AG10803 (cell line): ENCODE data around the gene PHACTR1.

Experiments
- DNase-seq: peaks from one replicate; pipeline ENCODE4 v3.0.0; 2010; ENCODE audit warnings: low read depth
- H3K4me3 ChIP-seq: 2 replicates; pipeline ENCODE4 v1.5.1; 2011; ENCODE audit warnings: mild to moderate bottlenecking, low read length, control low read depth
- CTCF ChIP-seq: conservative IDR thresholded peaks from 2 replicates; pipeline ENCODE4 v1.5.1; 2011; ENCODE audit warnings: mild to moderate bottlenecking, low read length, control low read depth, inconsistent platforms

Gene PHACTR1

DNA sequence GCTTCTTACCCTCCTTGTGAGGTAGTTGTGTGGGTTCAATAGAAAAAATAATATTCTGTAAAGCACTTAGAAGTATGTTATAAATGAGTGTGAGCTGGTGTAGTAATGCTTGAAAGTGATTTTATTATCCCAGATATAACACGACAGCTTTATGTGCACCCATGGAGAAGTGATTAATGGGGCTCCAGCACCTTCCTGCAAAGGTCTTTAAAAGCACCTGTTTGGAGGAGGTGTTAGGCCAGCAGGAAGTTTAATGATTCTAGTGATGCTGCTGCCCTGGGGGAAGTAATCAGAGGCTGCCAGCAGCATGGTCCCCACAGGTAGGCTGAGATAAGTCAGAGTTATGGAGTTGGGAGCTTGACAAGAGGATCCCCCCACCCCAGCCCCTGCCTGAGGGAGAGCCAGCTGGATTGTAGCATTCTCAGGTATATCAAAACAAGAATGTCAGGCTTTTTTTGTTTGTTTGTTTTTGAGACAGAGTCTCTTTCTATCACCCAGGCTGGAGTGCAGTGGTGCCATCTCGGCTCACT, 166.3 kb downstream of the PHACTR1 start:
- DNase-seq: no peak
- TF ChIP-seq CTCF: no peak
- H3K4me3 ChIP-seq: no peak overlapping the region

DNA sequence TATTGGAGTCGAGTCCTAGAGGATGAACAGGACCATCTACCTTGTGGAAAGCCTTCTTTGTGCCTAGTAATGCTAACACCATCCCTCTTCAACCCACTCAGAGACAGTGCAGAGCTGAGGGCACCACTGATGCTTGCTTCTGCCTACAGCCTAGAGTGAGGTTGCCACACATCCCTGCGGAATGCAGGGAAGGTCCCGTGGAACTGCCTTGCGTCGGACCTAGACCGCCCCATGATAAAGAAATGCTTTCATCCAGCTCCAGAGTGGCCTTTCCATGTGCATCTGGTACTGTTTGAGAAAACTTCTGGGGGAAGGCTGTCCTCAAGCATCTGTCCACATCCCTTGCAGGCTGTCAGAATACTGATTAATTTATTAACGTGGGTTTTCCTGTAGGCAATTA, 168.4 kb downstream of the PHACTR1 start:
- no peak overlapping the region for H3K4me3 ChIP-seq
- peak; percentile 19 for DNase-seq
- no peak for TF ChIP-seq CTCF

- no peak overlapping the region for H3K4me3 ChIP-seq
- peak; percentile 47 for DNase-seq
- TF ChIP-seq CTCF: no peak
These were observed 170.6 kb downstream of the PHACTR1 start for GRCh38 chr6:12886961-12887775.

DNA sequence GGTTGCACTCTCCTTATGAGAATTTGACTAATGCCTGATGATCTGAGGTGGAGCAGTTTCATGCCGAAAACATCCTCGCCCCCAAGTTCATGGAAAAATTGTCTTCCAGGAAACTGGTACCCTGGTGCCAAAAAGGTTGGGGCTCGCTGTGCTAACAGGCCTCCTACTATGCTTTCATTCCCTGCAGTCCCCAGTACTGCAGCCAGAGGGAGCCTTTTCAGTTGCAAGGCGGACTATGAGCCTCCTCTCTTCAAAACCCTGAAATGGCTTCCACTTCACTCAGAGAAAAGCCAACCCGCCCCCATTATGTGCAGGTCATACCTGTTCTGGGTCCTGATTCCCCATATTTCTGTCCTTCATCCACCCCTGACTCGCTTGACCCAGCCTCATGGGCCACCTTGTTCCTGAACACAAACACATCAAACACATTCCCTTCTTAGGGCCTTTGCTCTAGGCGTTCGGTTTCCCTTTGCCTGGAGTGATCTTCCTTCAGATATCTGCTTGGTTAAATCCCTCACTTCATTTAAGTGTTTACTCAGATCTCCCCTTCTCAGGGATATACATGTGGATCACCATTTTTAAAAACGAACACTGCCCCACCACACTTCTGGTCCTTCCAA, 173.7 kb downstream of the PHACTR1 start:
- H3K4me3 ChIP-seq: no peak overlapping the region
- DNase-seq: no peak
- TF ChIP-seq CTCF: no peak; the same call in 1 of the 2 replicates

DNA sequence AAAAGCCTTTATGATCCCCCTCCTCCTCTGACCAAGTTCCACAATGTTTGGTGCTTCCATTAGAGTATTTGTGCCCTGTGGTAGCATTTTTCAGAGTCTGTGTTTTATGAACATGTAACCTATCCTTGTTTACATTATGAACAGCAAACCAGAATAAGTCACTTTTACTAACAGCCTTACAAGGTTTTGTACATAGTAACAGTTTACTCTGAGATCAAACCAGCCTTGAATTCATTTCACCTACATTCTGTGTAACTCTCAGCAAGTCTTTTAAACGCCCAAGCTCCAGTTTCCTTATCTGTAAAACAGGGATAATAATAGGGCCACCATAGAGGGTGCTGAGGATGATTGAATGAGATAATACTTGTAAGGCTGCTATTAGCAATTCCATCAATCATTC, 175.0 kb downstream of the PHACTR1 start:
- DNase-seq: no peak
- no peak for TF ChIP-seq CTCF
- no peak overlapping the region for H3K4me3 ChIP-seq

DNA sequence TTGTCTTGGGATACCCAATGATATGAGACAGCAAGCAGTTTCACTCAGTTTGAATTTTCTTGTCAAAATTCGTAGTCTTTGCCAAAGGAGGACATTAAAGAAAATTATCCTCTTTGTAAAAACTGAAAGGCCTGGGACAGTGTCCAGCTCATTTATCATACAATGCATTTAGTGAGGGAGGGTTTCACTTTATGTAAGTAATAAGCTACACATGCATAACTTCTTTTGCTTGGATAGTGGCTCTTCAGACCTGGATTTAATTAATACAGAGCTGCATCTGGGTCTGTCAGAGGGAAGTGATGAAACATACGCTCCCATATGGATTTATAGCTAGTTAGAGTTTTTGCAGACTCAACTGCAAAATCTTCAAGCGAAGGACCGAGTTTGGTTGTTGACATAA, 175.6 kb downstream of the PHACTR1 start:
- no peak for TF ChIP-seq CTCF
- peak; percentile 59 for DNase-seq
- H3K4me3 ChIP-seq: no peak overlapping the region

DNA sequence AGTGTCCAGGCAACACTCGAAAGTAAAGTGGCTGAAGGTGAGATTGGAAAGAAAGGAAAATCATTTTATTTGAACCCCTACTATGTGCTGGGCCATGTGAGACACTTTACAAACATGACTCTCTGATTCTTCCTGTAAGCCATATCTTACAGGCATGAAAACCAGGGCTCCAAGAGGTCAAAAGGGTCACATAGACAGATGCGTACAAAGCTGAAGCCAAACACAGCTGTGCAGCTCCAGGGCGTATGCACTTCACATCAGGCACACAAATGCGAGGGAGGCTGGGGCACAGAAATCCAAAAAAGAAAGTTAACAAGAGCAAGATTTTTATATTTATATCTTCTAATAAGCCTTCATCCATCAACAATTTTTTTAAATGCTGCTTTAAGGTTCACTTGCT, 176.5 kb downstream of the PHACTR1 start:
- no peak for TF ChIP-seq CTCF
- DNase-seq: no peak
- H3K4me3 ChIP-seq: no peak overlapping the region
